Esophagus squamous epithelium (tissue), 4 donors: ENCODE results near the gene BMP2.

ENCODE experiments used
- POLR2A ChIP-seq, 4 donors: fragments of 450-650 bp; IDR thresholded peaks; one replicate each; pipeline ENCODE4 v1.6.1; 2017; ENCODE audit warnings: antibody characterized with exemption in 4 of 4, mild to moderate bottlenecking in 4 of 4, moderate library complexity in 3 of 4
- TF ChIP-seq, protein P1 (sequence below), 6 experiments: fragments of 450-650 bp in 4 of 6; fragments of 200-600 bp in 2 of 6; sonication (generic) in 2 of 6; IDR thresholded peaks; one replicate each; pipeline ENCODE4 v1.5.1; 2016 to 2019; ENCODE audit warnings: antibody characterized with exemption in 6 of 6, mild to moderate bottlenecking in 4 of 6, moderate library complexity in 4 of 6

DNA sequence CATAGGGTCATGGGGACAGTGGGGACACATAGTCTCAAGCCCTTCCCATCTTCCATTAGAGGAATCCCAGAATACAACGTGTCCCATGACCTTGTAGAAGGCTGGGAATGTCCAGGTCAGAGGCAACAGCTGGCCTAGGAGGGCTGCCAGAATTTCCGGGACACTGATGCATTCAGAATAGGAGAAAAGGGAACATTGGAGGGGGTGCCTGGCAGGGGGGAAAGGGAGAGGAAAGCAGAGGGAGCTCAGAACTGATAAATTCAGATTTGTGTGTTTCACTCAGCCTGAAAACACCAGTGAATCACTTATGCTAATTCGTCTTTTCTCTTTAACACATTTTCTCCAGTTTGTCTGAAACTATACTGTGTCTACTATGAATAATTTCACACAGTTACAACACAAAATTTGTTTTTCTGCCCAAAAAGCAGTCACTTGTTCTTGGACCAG, 35.5 kb upstream of the BMP2 start:
- TF ChIP-seq, protein P1, sequence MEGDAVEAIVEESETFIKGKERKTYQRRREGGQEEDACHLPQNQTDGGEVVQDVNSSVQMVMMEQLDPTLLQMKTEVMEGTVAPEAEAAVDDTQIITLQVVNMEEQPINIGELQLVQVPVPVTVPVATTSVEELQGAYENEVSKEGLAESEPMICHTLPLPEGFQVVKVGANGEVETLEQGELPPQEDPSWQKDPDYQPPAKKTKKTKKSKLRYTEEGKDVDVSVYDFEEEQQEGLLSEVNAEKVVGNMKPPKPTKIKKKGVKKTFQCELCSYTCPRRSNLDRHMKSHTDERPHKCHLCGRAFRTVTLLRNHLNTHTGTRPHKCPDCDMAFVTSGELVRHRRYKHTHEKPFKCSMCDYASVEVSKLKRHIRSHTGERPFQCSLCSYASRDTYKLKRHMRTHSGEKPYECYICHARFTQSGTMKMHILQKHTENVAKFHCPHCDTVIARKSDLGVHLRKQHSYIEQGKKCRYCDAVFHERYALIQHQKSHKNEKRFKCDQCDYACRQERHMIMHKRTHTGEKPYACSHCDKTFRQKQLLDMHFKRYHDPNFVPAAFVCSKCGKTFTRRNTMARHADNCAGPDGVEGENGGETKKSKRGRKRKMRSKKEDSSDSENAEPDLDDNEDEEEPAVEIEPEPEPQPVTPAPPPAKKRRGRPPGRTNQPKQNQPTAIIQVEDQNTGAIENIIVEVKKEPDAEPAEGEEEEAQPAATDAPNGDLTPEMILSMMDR (IDR thresholded peaks at IDR 0.05) = no peak
- TF ChIP-seq POLR2A (IDR thresholded peaks at IDR 0.05) = no peak
